ENCODE results near the gene CDYL2.

CDYL2 gene

DNA sequence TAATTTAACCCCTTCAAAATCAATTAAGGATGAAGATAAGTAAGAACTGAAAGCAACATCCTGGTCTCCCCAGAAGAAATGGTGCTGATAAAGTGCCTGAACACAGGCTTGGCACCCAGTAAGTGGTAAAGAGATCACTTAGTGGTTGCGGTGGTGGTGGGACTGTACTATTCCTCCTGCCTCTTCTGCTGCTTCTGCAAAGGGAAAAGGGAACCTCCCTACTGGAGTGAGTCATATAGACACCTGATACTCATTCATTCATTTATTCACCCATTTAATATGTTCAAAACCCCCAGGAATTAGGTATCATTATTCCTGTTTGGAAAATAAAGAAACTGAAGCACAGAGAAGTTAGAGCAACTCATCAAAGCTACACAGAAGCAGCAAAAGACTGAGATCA is 60.6 kb downstream of the CDYL2 start:
- DNase-seq = no peak

DNA sequence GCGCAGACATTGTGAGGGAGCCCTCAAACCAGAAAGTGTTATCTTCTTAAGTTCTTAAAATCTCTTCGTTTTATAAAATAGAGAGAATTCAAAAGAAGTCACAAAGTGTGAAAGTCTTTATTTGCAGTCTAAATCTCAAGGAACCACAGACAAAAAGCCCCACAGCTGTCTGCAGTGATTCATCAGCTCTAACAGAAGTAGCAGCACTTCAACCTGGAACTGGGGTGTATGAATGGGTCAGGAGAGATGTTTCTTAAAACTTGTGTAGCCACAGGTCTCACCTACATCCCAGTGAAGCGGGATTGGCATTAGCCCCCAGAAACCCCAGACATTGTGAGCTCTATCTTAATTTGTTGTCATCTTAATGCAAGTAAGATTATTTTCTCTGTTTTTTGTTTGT is 61.1 kb downstream of the CDYL2 start:
- DNase-seq = no peak

- DNase-seq = no peak
Observed at GRCh38 chr16:80742331-80742730, 62.1 kb downstream of the CDYL2 start.

- DNase-seq = no peak
Observed at GRCh38 chr16:80741724-80742123, 62.7 kb downstream of the CDYL2 start.

- DNase-seq = no peak
Observed at GRCh38 chr16:80739523-80739922, 64.9 kb downstream of the CDYL2 start.

- DNase-seq = no peak
Observed at GRCh38 chr16:80738521-80738920, 65.9 kb downstream of the CDYL2 start.

- no peak for DNase-seq
Observed at GRCh38 chr16:80735846-80736245, 68.6 kb downstream of the CDYL2 start.

DNA sequence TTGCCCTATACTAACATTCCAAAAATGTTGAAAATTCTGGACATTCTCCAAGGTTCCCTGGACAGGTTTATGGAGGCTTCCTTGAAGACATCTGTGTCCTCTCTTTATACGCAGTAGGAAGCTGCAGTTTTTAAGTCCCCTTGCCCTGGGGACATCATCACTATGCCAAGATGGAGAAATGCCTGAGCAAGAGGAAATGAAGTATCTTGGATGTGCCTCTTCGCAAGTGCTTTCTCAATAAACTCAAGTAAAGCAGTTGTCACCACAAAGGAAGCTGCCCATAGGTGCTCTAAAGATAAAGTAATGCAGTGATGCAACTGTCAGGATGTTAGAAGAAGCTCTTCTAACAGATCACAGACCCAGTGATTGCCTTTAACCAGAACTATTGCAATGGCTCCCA is 71.0 kb downstream of the CDYL2 start:
- DNase-seq = no peak

DNA sequence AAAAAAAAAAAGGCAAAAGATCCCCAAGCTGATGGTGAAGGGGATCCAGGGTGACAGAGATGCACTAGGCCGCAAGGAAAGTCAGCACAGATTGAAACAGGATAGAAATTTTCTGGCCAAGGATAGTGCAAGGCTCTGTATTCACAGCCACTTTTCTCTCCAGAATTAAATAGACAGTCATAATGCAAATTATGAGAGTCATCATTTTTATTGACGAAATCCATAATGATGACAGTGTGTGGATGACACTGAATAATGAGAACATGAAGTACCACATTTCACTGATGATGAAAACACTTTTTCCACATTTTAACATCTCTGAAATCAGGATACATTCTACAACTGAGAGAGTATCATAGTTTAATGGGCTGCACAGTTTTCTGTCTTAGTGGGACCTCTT is 72.5 kb downstream of the CDYL2 start:
- no peak for DNase-seq

GRCh38 chr16:80727066-80727763 is 77.2 kb downstream of the CDYL2 start:
- peak; percentile 1 to 16 for DNase-seq

GRCh38 chr16:80725566-80726162 is 78.7 kb downstream of the CDYL2 start:
- DNase-seq = no peak

- DNase-seq = no peak
Observed at GRCh38 chr16:80723981-80724380, 80.4 kb downstream of the CDYL2 start.

- DNase-seq = no peak
Observed at GRCh38 chr16:80723091-80723490, 81.3 kb downstream of the CDYL2 start.

GRCh38 chr16:80720804-80721371 is 83.5 kb downstream of the CDYL2 start:
- DNase-seq = no peak

DNA sequence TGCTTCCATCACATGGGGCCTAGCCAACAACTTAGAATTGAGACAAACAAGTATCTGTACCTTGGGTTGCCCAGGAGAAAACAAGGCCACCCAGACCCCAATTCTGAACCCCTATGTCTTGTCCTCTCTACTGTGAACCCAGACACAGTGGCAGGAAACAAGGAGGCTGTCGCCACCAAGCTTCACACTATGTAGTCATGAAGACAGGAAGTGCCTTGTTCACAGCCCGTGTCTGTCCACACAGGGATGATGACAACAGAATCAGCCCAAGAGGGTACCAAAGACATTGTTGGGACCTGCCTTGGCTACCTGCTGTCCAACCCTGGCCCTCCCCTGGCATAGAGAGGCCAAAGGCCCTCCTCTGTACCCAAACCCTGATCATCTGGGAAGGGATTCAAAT is 84.8 kb downstream of the CDYL2 start:
- DNase-seq = peak; percentile 26 to 39

DNA sequence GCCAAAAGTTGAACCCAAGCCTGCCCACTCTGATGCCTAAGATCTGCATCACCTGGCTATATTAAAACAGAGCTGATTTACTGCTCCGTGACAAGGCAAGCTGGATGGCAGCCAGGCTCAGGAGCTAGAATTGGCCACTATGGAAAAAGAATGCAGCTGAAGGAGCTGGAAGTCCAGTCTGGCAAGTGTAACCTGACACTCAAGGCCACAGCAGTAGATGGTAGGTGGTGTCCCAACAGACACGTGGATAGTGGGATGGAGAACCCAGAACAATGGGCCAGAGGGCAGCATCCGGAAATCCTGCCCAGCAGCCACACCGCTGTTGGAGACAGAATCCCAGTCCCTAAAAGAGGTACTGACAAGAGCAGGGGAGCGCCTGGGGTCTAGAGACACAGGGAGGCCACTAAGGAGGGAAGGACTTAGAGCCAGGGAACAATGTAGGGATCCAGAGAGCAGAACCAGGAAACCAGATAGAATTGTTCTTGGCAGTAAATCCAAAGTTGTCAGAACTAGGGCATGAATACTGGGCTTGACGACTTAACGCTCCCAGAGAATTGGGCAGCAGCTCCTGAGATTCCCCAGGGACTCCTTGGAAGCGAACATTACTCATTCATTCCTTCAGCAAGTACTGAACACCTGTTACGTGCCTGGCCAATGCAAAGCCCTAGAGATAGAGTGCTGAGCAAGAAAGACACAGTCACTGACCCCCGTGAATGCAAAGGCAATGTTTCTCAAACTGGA is 85.7 kb downstream of the CDYL2 start:
- DNase-seq = no peak

- no peak for DNase-seq
Observed at GRCh38 chr16:80717611-80718010, 86.8 kb downstream of the CDYL2 start.

GRCh38 chr16:80716564-80717139 is 87.7 kb downstream of the CDYL2 start:
- DNase-seq = no peak

DNA sequence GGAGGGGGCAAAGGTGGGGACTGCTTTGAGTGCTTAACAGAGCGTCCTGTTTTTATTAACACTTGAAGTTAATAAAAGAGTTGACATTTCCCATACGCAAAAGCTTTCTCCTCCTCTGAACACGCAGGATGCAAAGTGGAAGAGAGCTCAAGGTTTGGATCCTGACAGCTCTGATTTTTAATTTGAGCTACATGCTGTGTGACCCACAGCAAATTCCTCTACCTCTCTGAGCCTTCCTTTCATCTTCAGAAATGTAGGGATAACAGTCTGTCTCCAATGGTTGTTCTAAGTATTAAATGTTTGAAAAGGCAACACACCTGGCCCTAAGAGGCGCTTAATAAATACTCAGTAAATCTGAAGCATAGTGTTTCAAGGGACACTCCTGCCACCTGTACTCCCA is 93.0 kb downstream of the CDYL2 start:
- no peak for DNase-seq

GRCh38 chr16:80710918-80711317 is 93.5 kb downstream of the CDYL2 start:
- no peak for DNase-seq

DNA sequence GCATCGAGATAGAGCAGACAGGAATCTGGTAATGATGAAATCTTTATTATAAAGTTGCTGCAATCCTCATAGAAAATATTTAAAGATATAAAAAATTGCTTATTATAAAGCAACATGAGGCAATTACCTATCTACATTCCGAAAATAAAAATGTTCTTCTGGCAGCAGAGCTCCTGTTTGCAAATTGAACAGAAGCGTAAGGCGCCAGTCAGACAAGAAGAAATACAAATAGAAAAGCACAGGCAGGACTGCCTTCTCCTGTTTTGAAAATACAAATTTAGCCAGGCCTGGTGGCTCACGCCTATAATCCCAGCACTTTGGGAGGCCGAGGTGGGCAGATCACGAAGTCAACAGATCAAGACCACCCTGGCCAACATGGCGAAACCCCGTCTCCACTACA is 95.6 kb downstream of the CDYL2 start:
- DNase-seq = no peak

- DNase-seq = no peak
Observed at GRCh38 chr16:80707686-80708085, 96.7 kb downstream of the CDYL2 start.

DNA sequence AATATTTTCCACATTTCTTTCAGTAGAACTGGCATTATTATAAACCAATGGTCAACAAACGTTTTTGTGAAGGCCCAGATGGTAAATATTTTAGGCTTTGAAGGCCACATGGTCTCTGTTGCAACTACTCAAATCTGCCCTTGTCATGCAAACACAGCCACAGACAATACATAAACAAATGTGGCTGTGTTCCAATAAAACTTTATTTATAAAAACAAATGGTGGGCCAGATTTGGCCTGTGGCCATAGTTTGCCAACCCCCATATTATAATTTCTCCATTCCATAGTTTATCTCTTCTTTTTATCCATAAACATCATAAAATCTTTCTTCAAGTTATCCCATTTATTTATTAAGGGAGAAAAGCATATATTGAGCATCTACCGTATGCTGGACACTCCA is 98.8 kb downstream of the CDYL2 start:
- DNase-seq = no peak

Data from CD4-positive, alpha-beta T cell treated with Interleukin-1 beta for 1 hour (primary cell).